Stimulated activated CD4-positive, alpha-beta T cell treated with anti-CD3 and anti-CD28 coated beads, Interleukin-2, amount 100 ng/mL, for 4 hours (primary cell): Measurements from ENCODE around the gene PPBP.

Experiments
- DNase-seq: peaks from one replicate; pipeline ENCODE4 v3.0.0-alpha.2; 2020; ENCODE audit warnings: low read depth

Gene PPBP

DNA sequence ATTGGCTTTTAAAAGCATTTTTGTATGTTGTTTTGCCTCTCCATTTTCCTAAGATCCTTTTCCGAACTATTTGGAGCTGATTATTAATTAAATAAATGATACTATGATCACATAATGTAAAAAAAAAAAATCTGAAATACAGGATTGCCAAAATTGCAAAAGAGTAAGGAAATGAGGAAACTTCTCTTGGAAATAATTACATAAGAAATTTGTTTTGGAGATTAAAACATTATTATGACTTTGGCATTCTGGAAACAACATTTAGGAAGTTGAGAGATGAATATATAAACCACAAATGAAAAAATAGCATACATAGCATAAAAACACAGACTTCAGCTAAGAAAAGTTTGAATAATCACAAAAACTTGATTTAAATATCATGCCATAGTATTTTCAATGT, 39.7 kb downstream of the PPBP start:
- no peak for DNase-seq

DNA sequence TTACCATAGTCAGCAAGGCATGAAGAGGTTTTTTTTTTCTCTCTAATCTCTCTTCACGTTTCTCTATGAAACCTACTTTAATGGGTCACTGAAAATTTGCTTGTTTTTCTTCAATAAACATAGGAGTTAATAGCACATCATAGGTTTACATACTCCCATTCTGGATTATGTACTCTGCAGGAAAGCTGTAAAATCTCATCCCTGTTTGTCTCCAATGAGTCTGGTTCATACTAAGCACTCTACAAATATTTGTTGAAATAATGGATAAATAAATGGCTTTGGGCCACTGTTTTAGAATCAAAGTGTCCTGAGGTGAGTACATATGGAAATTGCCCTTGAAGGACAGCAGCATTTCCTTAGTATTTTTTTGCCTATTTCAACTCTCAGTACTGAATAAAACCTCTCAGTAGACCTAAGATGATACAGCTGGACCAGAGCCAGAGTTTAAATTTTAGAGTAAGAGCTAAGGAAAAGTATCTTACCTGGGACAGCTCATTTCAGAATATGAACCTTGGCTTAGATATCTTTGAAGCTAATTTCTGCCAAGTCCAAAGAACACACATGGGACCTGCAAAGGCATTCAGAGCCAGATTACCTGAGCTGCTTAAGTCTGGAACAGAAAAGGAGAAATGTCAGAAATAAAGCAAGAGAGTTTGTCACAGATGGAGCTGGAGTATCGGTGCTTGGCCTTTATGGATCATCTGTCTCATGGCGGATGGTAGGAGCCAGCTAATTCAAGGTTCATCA, 40.6 kb downstream of the PPBP start:
- no peak for DNase-seq

DNA sequence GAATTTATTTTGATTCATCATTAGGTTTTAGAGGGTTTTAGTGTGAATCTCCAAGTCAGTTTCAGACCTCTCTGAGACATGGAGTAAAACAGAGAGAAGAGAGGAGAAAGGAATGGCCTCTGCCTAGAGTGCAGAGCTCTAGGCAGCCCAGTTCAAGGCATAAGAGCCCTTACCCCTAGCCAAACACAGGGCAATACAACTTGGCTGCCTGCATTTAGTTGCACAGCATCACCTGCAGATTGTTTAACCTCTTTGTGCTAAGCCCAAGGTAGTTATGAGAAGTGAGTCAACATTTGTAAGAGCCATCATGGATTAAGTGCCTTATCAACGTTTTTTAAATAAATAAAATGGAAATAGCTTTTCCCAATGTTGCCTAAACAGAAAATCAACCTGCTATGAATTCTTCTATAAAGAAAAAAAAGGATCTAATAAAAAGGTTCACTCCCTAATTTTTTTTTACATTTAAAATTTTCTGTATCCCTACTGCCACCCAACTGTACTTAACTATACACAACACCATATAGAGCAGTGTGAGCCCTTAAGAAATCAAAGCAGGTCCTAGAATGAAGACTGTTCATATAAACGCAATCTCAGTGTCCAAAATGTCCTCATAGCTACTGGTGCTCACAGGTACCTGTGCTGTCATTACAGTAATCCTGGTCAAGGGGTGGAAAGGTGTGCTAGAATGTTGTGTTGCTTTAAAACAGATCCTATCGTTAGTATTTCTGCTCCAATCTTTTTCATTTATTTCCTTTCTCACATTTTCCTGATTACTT, 42.1 kb downstream of the PPBP start:
- no peak for DNase-seq

DNA sequence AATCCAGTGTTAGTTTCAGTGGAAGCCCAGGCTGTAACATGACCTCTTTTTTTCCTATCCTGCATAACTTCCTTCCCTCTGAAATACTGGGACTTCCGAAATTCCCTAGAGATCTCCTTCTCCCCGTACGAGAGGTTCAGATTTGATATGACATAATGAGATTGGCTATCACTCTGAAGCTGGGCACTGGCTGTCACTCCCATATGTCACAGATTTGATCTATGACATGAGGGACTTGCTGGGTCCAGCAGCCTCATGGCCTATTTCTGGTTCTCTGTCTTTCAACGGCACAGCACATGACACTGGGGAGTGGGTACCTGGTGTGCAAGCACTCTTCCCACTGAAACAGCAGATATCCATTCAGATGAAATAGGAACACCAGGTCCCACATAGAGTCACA, 42.9 kb downstream of the PPBP start:
- DNase-seq = no peak

DNA sequence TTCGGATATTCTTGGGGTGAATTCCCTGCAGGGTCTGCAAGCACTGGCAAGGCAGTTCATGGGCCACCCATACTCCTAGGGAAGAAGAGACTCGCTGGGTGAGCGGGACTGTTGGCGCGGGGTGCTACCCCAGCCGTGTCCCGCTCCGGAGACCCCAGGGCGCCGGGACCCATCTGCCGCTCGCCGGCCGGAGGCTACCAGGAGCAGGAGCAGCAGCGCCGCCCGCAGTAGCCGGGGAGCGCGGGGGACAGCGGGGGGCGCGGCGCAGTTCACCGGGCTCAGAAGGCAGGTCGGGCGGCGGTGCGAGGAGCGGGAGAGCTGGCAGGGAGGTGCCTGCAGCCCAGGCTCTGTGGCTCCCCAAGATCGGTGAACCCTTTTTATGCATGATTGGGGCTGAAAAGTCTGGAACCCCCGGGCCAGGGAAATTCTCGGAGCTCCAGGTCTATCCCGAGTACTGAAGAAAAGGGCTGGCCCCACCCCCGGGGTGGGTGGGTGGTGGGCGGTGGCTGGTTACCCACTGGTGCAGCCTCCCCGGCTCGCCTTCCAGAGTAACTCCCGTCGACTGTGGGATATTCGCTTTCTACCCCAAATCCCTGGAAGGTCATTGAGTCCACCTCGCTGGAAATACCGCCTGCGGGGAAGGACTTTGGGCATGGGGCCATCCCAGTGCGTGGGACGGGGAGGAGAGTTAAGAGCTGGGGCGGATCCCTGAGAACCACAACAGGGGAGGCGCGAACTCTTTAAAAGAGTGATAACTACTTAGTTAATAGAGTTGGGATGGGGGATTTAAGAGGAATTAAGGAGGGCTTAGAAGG, 43.7 kb downstream of the PPBP start:
- no peak for DNase-seq

DNA sequence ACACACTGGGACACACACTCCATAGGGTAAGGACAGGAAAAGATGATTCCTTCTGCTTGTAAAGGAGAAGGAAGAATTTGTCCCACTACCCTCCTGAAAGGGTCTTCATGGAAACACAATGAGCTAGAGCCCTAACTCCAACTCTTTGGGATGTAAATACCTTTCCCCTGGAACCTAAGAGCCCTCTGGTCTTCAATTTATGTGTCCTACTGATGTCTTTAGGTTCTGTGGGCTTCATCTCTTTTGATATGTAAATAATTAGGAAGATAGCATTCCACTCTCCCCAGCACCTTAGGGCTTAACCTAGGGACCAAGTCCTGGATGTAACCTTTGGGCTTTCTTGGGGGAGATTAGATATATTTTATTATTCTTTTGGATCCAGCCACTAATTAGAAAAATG, 44.4 kb downstream of the PPBP start:
- no peak for DNase-seq

DNA sequence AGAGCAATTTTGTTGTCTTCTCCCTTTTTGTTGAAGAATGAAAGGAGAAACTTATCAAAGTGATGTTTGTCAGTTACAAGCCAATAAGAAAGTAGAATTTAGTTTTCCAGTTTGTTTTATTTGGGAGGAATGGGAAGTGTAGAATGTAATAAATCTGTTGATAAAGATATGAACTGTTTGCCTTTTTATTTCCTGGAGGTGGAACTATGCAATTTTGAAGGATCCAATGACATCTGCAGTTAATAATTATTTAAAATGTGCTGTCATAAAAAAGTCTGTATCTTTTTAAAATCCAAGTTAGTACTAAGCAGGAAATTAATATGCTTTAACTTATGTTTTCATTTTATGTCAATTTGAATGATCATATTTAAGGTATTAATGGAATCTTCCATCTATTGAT, 51.0 kb downstream of the PPBP start:
- no peak for DNase-seq
